ENCODE data around the gene ADGRA3. TPM values are rescaled to one million over a fixed set of nuclear protein-coding genes. Genes with fewer than 3 reads are reported as not detected.

The ADGRA3 gene
- total RNA-seq, 1 experiment from 2014 or later: 40.5 TPM

- TF ChIP-seq ZNF512 (CRISPR knock-in tag; IDR thresholded peaks at IDR 0.05; ENCODE audit: borderline replicate concordance) (no peak), ZNF671 (CRISPR knock-in tag; IDR thresholded peaks at IDR 0.05) (no peak), ZNF317 (CRISPR knock-in tag; IDR thresholded peaks at IDR 0.05; ENCODE audit: borderline replicate concordance, low read depth) (no peak), SMAD3 (CRISPR knock-in tag; IDR thresholded peaks at IDR 0.05; ENCODE audit: borderline replicate concordance) (no peak), NR1H2 (CRISPR knock-in tag; IDR thresholded peaks at IDR 0.05) (no peak), ZNF425 (CRISPR knock-in tag; conservative IDR thresholded peaks at IDR 0.05) (no peak), JUN (CRISPR knock-in tag; IDR thresholded peaks at IDR 0.05) (no peak), KAT7 (CRISPR knock-in tag; IDR thresholded peaks at IDR 0.05; ENCODE audit: borderline replicate concordance) (no peak), FOXJ3 (CRISPR knock-in tag; IDR thresholded peaks at IDR 0.05; ENCODE audit: borderline replicate concordance) (no peak), USF1 (CRISPR knock-in tag; IDR thresholded peaks at IDR 0.05) (no peak)
Observed at GRCh38 chr4:22488106-22488505, 27.8 kb downstream of the ADGRA3 start (continued).

DNA sequence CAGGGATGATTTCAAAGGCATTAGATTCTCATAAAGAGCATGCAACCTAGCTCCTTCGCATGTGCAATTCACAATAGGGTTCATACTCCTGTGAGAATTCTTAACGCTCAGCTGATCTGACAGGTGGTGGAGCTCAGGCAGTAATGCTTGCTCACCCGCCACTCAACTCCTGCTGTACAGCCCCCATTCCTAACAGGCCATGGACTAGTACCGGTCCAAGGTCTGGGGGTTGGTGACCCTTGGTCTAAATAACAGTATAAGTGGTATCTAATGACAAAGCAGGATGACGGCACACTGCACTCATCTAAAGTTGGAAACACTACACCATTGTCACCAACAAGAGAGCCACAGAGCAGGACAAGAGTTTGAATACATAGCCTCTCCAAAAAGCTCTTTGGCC is 28.5 kb downstream of the ADGRA3 start:
- Mint-ChIP-seq H3K27ac (no peak overlapping the region), H3K4me3 (no peak overlapping the region), H3K36me3 (no peaks in the 10 kb centered on the region; the same call in 1 of the 2 replicates), H3K4me1 (peaks cover 79% of the 10 kb centered on the region), H3K9me3 (no peaks in the 10 kb centered on the region), H3K27me3 (ENCODE audit: low read depth) (no peaks in the 10 kb centered on the region)
- POLR2A ChIA-PET: interaction anchor here (1.4 kb wide), 1 partner anchor 27 kb away, joined by 3 read pairs; no protein-coding TSS in a partner anchor
- DNase-seq (ENCODE audit: low spot score): no peak
- no peak for ATAC-seq
- CTCF ChIA-PET: no interaction called here
- no peak for TF ChIP-seq STAT6 (CRISPR knock-in tag; conservative IDR thresholded peaks at IDR 0.05; ENCODE audit: low read depth)
- TF ChIP-seq, protein P1, sequence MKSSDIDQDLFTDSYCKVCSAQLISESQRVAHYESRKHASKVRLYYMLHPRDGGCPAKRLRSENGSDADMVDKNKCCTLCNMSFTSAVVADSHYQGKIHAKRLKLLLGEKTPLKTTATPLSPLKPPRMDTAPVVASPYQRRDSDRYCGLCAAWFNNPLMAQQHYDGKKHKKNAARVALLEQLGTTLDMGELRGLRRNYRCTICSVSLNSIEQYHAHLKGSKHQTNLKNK (CRISPR knock-in tag; IDR thresholded peaks at IDR 0.05): no peak
- TF ChIP-seq, protein P2, sequence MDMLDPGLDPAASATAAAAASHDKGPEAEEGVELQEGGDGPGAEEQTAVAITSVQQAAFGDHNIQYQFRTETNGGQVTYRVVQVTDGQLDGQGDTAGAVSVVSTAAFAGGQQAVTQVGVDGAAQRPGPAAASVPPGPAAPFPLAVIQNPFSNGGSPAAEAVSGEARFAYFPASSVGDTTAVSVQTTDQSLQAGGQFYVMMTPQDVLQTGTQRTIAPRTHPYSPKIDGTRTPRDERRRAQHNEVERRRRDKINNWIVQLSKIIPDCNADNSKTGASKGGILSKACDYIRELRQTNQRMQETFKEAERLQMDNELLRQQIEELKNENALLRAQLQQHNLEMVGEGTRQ (CRISPR knock-in tag; IDR thresholded peaks at IDR 0.05): no peak
- no peak for TF ChIP-seq HMGA2 (CRISPR knock-in tag; IDR thresholded peaks at IDR 0.05)
- TF ChIP-seq PRRX2 (CRISPR knock-in tag; IDR thresholded peaks at IDR 0.05): no peak
- TF ChIP-seq, protein P3, sequence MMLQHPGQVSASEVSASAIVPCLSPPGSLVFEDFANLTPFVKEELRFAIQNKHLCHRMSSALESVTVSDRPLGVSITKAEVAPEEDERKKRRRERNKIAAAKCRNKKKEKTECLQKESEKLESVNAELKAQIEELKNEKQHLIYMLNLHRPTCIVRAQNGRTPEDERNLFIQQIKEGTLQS (CRISPR knock-in tag; conservative IDR thresholded peaks at IDR 0.05): no peak
- no peak for TF ChIP-seq ZNF671 (CRISPR knock-in tag; IDR thresholded peaks at IDR 0.05)
- no peak for TF ChIP-seq RELA (CRISPR knock-in tag; IDR thresholded peaks at IDR 0.05; ENCODE audit: borderline replicate concordance)
- TF ChIP-seq ARID4B (CRISPR knock-in tag; IDR thresholded peaks at IDR 0.05; ENCODE audit: borderline replicate concordance): no peak
